Effector memory CD4-positive, alpha-beta T cell (primary cell): ENCODE results near the gene TTLL9.
A peak's percentile ranks its signal among the peaks of the same experiment; 100 is the strongest.

Experiments used
- DNase-seq, 3 donors: peaks; one replicate each; pipeline ENCODE4 v3.0.0-alpha.2; 2020
- H3K27ac ChIP-seq: 2 replicates; pipeline ENCODE4 v1.7.0; 2013; ENCODE audit warnings: mild to moderate bottlenecking, low read length, moderate library complexity; ENCODE audit not compliant: insufficient read depth, poor library complexity, severe bottlenecking
- H3K27me3 ChIP-seq: replicated peaks from 2 replicates; pipeline ENCODE4 v1.7.0; 2013; ENCODE audit warnings: mild to moderate bottlenecking, low read length; ENCODE audit not compliant: insufficient read depth, control insufficient read depth, poor library complexity, severe bottlenecking
- H3K36me3 ChIP-seq: 2 replicates; pipeline ENCODE4 v1.7.0; 2013; ENCODE audit warnings: mild to moderate bottlenecking, low read length, moderate library complexity; ENCODE audit not compliant: control insufficient read depth, insufficient read depth
- H3K4me1 ChIP-seq: 2 replicates; pipeline ENCODE4 v1.7.0; 2013; ENCODE audit warnings: low read length, mild to moderate bottlenecking; ENCODE audit not compliant: control insufficient read depth, insufficient read depth, poor library complexity, severe bottlenecking
- H3K4me3 ChIP-seq: 2 replicates; pipeline ENCODE4 v1.7.0; 2013; ENCODE audit warnings: low read length, low read depth, mild to moderate bottlenecking; ENCODE audit not compliant: insufficient read depth, poor library complexity, severe bottlenecking
- H3K9me3 ChIP-seq: 2 replicates; pipeline ENCODE4 v1.7.0; 2013; ENCODE audit warnings: mild to moderate bottlenecking, low read length, moderate library complexity; ENCODE audit not compliant: control insufficient read depth

Gene TTLL9

DNA sequence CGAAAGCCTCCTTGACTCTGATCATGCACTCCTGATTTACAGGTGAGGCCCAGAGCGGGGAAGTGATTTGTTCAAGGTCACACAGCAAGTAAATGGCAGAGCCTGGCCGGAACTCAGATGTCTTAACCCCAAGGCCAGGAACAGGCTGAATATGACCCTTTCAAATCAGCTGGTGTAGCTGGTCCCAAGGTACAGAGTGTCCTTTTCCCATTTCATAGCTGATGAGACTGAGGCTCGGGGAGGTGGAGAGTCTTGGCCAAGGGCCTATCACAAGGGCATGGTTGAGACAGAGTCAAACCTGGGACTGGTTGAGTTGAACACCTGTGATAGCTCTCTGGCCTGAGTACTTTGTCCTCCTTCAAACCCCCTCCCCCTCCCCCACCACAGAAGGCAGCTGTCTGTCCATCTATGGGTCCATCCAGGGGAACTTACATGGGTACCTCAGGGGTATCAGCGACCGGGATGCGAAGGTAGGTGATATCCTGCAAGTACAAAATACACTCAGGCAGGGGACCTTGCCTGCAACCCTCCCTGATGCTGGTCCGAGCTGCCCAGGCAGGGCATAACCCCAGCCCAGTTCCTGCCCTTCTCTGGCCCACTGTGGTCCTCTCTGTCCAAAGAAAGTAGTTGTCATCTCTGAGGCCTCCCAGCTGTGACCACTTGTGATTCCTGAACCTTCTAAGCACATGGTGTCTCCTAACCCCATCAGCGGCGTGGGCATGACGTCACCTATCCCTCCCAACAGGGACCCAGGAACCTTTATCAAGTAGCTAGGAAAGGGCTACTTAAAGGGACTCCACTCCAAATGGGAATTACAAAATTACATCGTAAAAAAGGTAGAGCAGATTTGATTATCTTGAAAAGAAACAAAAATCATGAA lies 5.7 kb upstream of the TTLL9 start:
- H3K27ac ChIP-seq, result no peak overlapping the region
- peaks cover 9% of the 10 kb centered on the region for H3K27me3 ChIP-seq
- H3K9me3 ChIP-seq, result no peaks in the 10 kb centered on the region
- H3K36me3 ChIP-seq, result no peaks in the 10 kb centered on the region
- no peak for DNase-seq
- H3K4me3 ChIP-seq, result no peak overlapping the region
- H3K4me1 ChIP-seq, result peaks cover 10% of the 10 kb centered on the region

DNA sequence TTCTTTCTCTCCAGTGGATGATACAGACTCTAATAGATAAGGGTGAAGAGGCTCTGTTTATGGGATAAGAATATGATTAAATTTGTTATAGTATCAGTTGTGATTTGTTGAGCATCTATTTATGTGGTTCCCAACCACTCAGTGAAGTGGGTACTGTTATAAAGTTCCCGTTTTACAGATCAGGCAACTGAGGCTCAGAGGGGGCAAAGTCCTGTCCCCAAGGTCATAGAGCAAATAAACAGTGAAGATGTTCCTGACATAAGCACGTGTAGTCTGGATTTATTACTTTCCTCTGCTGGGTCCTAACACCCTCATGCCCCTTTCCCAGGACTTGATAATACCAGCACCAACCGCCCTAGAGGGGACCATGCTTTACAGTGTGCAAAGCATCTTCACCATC lies 4.2 kb upstream of the TTLL9 start:
- peaks cover 14% of the 10 kb centered on the region for H3K4me1 ChIP-seq
- H3K36me3 ChIP-seq, result no peaks in the 10 kb centered on the region
- DNase-seq, result no peak
- no peaks in the 10 kb centered on the region for H3K9me3 ChIP-seq
- no peak overlapping the region for H3K27ac ChIP-seq
- H3K4me3 ChIP-seq, result no peak overlapping the region
- H3K27me3 ChIP-seq, result peaks cover 24% of the 10 kb centered on the region

DNA sequence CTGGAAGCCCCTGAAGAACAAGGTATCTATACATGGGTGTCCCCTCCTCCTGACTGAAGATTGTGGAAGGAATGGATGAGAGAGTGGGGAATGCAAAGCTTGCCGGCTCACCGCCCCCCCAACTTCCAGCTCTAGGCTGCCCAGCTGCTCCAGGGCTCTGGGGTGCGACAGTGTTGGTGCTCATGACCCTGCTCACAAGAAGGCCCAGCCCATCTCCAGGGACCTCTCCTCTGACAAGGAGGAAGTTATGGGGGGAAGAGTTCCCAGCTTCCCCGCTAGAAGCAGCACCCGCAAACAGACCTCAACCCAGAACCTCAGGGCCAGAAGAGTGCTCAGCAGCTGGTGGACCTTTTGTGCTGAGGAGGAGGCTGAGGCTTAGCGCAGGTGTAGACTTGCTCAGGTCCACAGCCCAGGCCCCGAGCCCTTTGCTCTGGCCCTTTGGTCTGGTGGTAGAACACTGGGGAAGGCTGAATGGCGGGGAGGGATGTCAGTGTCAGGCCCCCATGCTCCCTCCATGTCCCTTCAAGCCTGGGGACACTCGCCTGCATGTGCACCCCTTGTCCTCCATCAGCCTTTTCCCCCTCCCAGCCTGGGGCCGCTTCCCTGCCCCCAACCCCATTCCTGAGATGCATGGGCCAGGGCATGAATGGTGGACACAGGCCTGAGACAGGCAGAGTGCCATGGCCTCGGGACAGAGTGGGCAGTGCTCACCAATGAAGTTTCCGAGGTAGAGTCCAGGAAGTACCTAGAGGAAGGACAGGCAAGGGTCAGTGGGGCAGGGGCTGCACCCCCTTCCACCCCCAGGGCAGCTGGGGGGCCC lies 1.4 kb upstream of the TTLL9 start:
- DNase-seq, result no peak
- no peak overlapping the region for H3K4me3 ChIP-seq
- peaks cover 14% of the 10 kb centered on the region for H3K4me1 ChIP-seq
- H3K9me3 ChIP-seq, result no peaks in the 10 kb centered on the region
- no peak overlapping the region for H3K27ac ChIP-seq
- no peaks in the 10 kb centered on the region for H3K36me3 ChIP-seq
- peaks cover 24% of the 10 kb centered on the region for H3K27me3 ChIP-seq

DNA sequence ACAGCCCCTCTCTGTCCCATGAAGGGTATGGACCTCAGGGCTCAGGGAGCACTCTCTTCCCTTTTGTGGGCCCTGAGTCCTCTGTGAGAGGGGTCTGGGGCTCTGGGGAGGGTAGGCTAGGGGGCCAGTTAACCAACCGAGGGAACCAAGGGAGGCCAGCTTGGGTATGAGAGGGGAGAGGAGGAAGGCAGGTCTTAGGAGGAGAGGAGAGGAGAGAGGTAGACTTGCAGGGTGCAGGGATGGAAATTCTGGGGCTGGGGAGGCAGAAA lies 827 bp upstream of the TTLL9 start:
- H3K4me1 ChIP-seq, result peaks cover 14% of the 10 kb centered on the region
- H3K27me3 ChIP-seq, result peaks cover 24% of the 10 kb centered on the region
- H3K4me3 ChIP-seq, result no peak overlapping the region
- DNase-seq, result no peak
- H3K36me3 ChIP-seq, result no peaks in the 10 kb centered on the region
- no peak overlapping the region for H3K27ac ChIP-seq
- no peaks in the 10 kb centered on the region for H3K9me3 ChIP-seq

DNA sequence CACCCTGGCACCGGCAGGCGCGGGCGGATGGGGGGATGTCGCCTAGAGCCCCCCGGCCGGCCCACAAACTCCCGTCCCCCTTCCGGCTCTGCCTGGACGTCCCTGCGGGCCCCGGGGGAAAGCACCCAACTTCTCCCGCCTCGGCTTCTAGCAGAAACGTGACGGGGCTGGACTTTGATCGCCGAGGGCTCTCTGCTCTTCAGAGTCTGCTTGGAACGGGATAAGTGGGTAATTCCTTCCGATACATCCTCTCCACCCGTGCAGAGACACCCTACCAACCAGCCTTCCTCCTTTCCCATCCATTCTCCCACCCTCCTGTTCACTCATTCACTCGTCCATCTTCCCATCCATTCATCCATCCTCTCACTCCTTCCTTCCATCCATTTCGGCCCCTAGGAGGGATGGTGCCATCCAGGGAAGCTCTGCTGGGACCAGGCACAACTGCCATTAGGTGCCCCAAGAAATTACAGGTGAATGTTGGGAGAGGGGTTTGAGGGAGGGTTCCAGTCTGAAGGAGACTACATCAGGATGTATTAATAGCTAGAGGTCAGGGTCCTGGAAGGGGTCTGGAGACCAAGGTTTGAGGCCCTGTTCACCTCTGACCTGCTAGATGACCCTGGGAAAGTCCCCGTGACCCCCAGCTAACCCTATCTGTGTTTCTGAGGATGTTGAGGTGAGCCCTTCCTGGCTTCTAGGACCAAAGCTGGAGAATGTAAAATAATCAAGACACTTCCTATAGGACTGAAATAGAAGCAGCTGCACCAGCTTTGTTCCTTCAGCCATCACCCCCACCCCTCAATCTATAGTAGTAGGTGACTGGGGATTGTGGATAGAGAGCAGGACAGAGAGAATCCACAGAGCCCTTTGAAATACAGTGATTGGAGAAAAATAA lies 538 bp downstream of the TTLL9 start:
- no peak overlapping the region for H3K27ac ChIP-seq
- no peaks in the 10 kb centered on the region for H3K36me3 ChIP-seq
- H3K4me1 ChIP-seq, result peaks cover 14% of the 10 kb centered on the region
- H3K9me3 ChIP-seq, result no peaks in the 10 kb centered on the region
- peaks cover 24% of the 10 kb centered on the region for H3K27me3 ChIP-seq
- no peak for DNase-seq
- peak overlapping the region; percentile 39 for H3K4me3 ChIP-seq

DNA sequence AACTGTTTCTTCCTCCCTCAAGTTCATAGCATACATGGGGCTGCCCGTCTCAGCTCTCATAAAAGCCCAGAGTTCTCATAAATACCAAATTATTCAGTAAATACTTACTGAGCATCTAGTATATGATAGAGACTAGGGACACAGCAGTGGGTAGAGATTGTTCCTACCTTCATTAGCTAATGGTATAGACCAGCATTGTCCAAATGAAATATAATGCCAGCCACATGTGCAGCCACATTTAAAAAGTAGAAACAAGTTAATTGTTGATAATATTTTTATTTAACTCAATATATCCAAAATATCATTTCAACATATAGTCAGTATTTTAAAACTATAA lies 1.2 kb downstream of the TTLL9 start:
- DNase-seq, result no peak
- Histone ChIP-seq H3K27ac (no peak overlapping the region), H3K36me3 (no peaks in the 10 kb centered on the region), H3K4me1 (peaks cover 14% of the 10 kb centered on the region), H3K27me3 (peaks cover 24% of the 10 kb centered on the region), H3K9me3 (no peaks in the 10 kb centered on the region), H3K4me3 (no peak overlapping the region)

DNA sequence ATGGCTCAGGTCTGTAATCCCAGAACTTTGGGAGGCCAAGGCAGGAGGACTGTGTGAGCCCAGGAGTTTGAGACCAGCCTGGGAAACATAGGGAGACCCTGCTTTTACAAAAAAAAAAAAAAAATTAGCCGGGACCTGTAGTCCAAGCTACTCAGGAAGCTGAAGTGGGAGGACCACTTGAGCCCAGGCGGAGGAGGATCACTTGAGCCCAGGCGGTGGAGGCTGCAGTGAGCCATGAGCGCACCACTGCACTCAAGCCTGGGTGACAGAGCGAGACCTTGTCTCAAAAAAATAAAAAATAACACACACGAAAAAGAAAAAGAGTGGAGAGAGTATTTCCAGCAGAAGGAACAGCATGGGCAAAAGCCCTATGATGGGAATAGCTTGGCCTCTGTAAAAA lies 2.0 kb downstream of the TTLL9 start:
- DNase-seq, result no peak
- no peak overlapping the region for H3K27ac ChIP-seq
- H3K4me3 ChIP-seq, result no peak overlapping the region
- peaks cover 14% of the 10 kb centered on the region for H3K4me1 ChIP-seq
- peaks cover 24% of the 10 kb centered on the region for H3K27me3 ChIP-seq
- no peaks in the 10 kb centered on the region for H3K36me3 ChIP-seq
- no peaks in the 10 kb centered on the region for H3K9me3 ChIP-seq

DNA sequence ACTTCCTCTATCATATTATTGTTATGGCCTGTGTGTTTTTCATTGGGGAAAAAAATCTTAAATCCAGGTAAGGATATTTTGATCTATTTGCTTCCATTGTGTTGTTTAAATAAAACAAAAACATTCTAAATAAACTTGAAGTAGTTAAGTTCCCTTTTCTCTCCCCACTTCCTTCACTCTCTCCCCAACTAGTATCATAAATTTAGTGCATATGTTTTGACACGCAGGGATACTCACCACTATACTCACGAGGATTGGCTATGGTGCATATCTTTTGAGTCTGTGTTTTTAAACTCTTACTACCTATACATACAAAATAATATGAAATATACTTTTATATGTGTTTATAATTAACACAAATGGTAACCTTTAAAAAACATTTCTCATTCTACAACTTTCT lies 5.2 kb downstream of the TTLL9 start:
- peaks cover 6% of the 10 kb centered on the region for H3K27me3 ChIP-seq
- H3K27ac ChIP-seq, result no peak overlapping the region
- no peaks in the 10 kb centered on the region for H3K36me3 ChIP-seq
- DNase-seq, result no peak
- H3K9me3 ChIP-seq, result no peaks in the 10 kb centered on the region
- no peak overlapping the region for H3K4me3 ChIP-seq
- peaks cover 9% of the 10 kb centered on the region for H3K4me1 ChIP-seq

DNA sequence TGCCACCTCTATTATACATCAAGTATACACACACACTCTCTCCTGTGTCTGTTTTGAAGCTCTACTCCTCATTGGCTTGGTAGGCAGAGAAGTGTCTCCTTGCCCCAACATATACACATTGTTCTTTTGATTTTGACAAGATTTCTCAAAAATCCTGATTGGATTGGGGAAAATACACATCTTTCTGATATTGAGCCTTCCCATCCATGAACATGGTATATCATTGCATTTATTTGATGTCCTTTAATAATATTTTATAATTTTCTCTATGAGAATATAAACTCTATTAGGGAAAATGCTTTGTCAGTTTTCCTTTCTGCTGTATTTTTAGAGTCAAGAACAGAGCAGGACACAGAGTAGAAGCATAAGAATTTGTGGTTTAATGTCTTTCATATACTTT lies 7.2 kb downstream of the TTLL9 start:
- Histone ChIP-seq H3K27me3 (no peaks in the 10 kb centered on the region), H3K36me3 (no peaks in the 10 kb centered on the region), H3K27ac (no peak overlapping the region), H3K4me1 (peaks cover 6% of the 10 kb centered on the region), H3K9me3 (no peaks in the 10 kb centered on the region), H3K4me3 (no peak overlapping the region)
- no peak for DNase-seq
